ENCODE results near the gene CDYL2. TPM values are rescaled to one million over a fixed set of nuclear protein-coding genes. Genes with fewer than 3 reads are reported as not detected.

CDYL2 gene
- total RNA-seq, 1 experiment from 2014 or later, result 7.6 TPM

GRCh38 chr16:80556481-80556880 is 247.9 kb downstream of the CDYL2 start:
- H3K79me2 ChIP-seq (ENCODE audit: low read length), result no peaks in the 10 kb centered on the region
- H3K27ac ChIP-seq (ENCODE audit: low read length), result no peak overlapping the region
- no peak overlapping the region for H3K4me3 ChIP-seq (ENCODE audit: low read length)
- POLR2A ChIA-PET (ENCODE audit: unreplicated experiment), result no interaction called here
- ATAC-seq (no peak), DNase-seq (no peak)
- H3K9me2 ChIP-seq (replicated peaks; ENCODE audit: low read length), result no peaks in the 10 kb centered on the region
- CTCF ChIA-PET, result no interaction called here
- H3K27me3 ChIP-seq (ENCODE audit: low read length), result no peaks in the 10 kb centered on the region
- no peaks in the 10 kb centered on the region for H3K9me3 ChIP-seq (ENCODE audit: low read length)
- H3F3A ChIP-seq (ENCODE audit: low read length, unreplicated experiment), result no peaks in the 10 kb centered on the region
- H4K20me1 ChIP-seq (ENCODE audit: low read length), result no peaks in the 10 kb centered on the region
- BruUV-seq (replicated peaks), result no TSS peak
- TF ChIP-seq EZH2 (IDR thresholded peaks at IDR 0.05; ENCODE audit: low read length, unreplicated experiment), result no peak
- no peak for TF ChIP-seq EZH2phosphoT487 (IDR thresholded peaks at IDR 0.05; ENCODE audit: borderline replicate concordance, low read length)
- TF ChIP-seq CTCF (conservative IDR thresholded peaks at IDR 0.05; ENCODE audit: low read depth, low read length), result no peak
- no peak overlapping the region for H3K4me2 ChIP-seq (ENCODE audit: low read length)
- no peaks in the 10 kb centered on the region for H3K36me3 ChIP-seq (ENCODE audit: low read depth, low read length)
- no peaks in the 10 kb centered on the region for H3K4me1 ChIP-seq (ENCODE audit: insufficient read depth, low read length)
- intact Hi-C loops (cut with micrococcal nuclease), result no loop called here
- H3K9ac ChIP-seq (ENCODE audit: low read length), result no peak overlapping the region
- no peak overlapping the region for H2AFZ ChIP-seq (ENCODE audit: low read length)

- Histone ChIP-seq H3K9ac (ENCODE audit: low read length) (no peak overlapping the region), H3K27ac (ENCODE audit: low read length) (no peak overlapping the region), H3K79me2 (ENCODE audit: low read length) (no peaks in the 10 kb centered on the region), H3K4me3 (ENCODE audit: low read length) (no peak overlapping the region), H3K27me3 (ENCODE audit: low read length) (no peaks in the 10 kb centered on the region), H2AFZ (ENCODE audit: low read length) (no peak overlapping the region), H3K9me2 (replicated peaks; ENCODE audit: low read length) (no peaks in the 10 kb centered on the region), H3K9me3 (ENCODE audit: low read length) (no peaks in the 10 kb centered on the region), H3K4me2 (ENCODE audit: low read length) (no peak overlapping the region), H3K4me1 (ENCODE audit: insufficient read depth, low read length) (no peaks in the 10 kb centered on the region), H4K20me1 (ENCODE audit: low read length) (no peaks in the 10 kb centered on the region), H3K36me3 (ENCODE audit: low read depth, low read length) (no peaks in the 10 kb centered on the region), H3F3A (ENCODE audit: low read length, unreplicated experiment) (no peaks in the 10 kb centered on the region)
- BruUV-seq (replicated peaks), result no TSS peak
- TF ChIP-seq CTCF (conservative IDR thresholded peaks at IDR 0.05; ENCODE audit: low read depth, low read length) (no peak), EZH2 (IDR thresholded peaks at IDR 0.05; ENCODE audit: low read length, unreplicated experiment) (no peak), EZH2phosphoT487 (IDR thresholded peaks at IDR 0.05; ENCODE audit: borderline replicate concordance, low read length) (no peak)
- intact Hi-C loops (cut with micrococcal nuclease), result no loop called here
- ChIA-PET POLR2A (ENCODE audit: unreplicated experiment) (no interaction called here), CTCF (no interaction called here)
- ATAC-seq (no peak), DNase-seq (no peak)
These were observed 250.4 kb downstream of the CDYL2 start for GRCh38 chr16:80554033-80554432.

- Histone ChIP-seq H3K36me3 (ENCODE audit: low read depth, low read length) (no peaks in the 10 kb centered on the region), H3K4me2 (ENCODE audit: low read length) (no peak overlapping the region), H3F3A (ENCODE audit: low read length, unreplicated experiment) (no peaks in the 10 kb centered on the region), H3K9me2 (replicated peaks; ENCODE audit: low read length) (no peaks in the 10 kb centered on the region), H3K27ac (ENCODE audit: low read length) (no peak overlapping the region), H3K4me1 (ENCODE audit: insufficient read depth, low read length) (peaks cover 4% of the 10 kb centered on the region; the same call in 1 of the 2 replicates), H3K4me3 (ENCODE audit: low read length) (no peak overlapping the region), H3K9ac (ENCODE audit: low read length) (no peak overlapping the region), H4K20me1 (ENCODE audit: low read length) (no peaks in the 10 kb centered on the region), H3K9me3 (ENCODE audit: low read length) (no peaks in the 10 kb centered on the region), H2AFZ (ENCODE audit: low read length) (no peak overlapping the region), H3K79me2 (ENCODE audit: low read length) (no peaks in the 10 kb centered on the region), H3K27me3 (ENCODE audit: low read length) (no peaks in the 10 kb centered on the region)
- ChIA-PET CTCF (no interaction called here), POLR2A (ENCODE audit: unreplicated experiment) (no interaction called here)
- ATAC-seq (no peak), DNase-seq (no peak)
- TF ChIP-seq EZH2 (IDR thresholded peaks at IDR 0.05; ENCODE audit: low read length, unreplicated experiment), result no peak
- TF ChIP-seq CTCF (conservative IDR thresholded peaks at IDR 0.05; ENCODE audit: low read depth, low read length), result no peak
- no peak for TF ChIP-seq EZH2phosphoT487 (IDR thresholded peaks at IDR 0.05; ENCODE audit: borderline replicate concordance, low read length)
- intact Hi-C loops (cut with micrococcal nuclease), result no loop called here
- no TSS peak for BruUV-seq (replicated peaks)
These were observed 252.1 kb downstream of the CDYL2 start for GRCh38 chr16:80552277-80552676.

Other genes with a start within 250 kb of the CDYL2 start
- gene CMC2, start 202.3 kb upstream of the CDYL2 start, total RNA-seq (2014; rRNA removed), result 75.3 and 86.2 TPM in 2 replicates
- gene CENPN, start 202.6 kb upstream of the CDYL2 start, total RNA-seq (2014; rRNA removed), result 60.9 and 63.1 TPM in 2 replicates
- gene ATMIN, start 231.2 kb upstream of the CDYL2 start, total RNA-seq (2014; rRNA removed), result 34.7 and 35.4 TPM in 2 replicates